UCSD-AML1 (cell line): ENCODE measurements around the gene PRKCE.
"Not testable (repeated sequence)": the region's sequence is repeated elsewhere in the genome, so short reads cannot be mapped to it uniquely, and the experiment has no call there.

Source experiments
- DNase-seq: peaks from one replicate; lab custom pipeline; 2025; ENCODE audit not compliant: unreplicated experiment; lab: John Stamatoyannopoulos, UW

The PRKCE gene

DNA sequence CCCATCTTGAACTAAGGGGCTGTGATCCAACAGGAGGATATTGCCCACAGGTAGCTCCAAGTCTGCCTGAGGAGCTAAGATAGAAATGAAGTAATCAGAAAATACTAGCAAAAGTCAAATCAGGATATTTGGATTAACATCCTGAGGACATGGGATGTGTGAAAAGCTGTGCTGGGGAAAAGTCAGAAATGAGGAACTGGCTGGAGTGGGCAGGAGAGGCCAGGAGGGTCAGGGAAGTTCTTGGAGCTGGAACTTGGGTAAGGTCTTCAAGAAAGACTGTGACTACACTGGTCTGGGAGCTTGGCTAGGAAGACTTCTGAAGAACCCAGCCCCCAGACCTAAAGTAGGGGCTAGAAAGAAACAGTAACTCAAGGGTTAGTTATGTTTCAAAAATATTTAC, 250.9 kb downstream of the PRKCE start:
- no peak for DNase-seq

- no peak for DNase-seq
These were observed 251.4 kb downstream of the PRKCE start for GRCh38 chr2:45902781-45903375.

DNA sequence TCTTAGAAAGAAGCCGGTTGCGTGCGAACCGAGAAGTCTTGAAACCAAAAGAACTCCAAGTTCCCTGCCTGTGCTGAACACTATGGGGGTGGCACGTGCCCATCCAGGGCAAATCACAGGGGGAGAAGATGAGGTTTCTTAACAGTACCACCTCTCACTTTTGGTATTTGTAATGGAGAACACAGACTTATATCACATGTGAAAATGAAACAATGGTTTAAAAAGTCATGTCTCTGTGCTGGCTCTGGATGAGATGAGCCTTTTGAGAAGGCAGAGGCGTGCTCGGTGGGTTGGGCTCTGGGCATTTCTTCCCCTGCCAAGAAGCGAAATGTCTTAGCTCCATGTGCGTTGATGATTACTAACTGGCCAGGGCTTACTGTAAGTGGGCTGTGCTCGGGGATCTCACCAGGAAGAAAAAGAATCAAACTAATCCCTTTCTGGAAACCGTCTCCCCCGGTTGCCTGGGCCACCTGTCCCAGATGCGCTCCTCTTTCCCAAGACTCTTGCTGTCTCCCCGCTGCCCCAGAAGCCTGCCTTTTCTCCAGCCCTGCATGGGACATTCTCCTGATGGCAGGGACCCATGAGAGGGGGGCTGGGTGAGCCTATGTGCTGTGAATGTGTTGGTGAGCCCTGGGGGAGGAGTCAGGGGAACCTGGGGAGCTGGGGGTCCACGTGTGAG, 252.9 kb downstream of the PRKCE start:
- DNase-seq: no peak

- DNase-seq: no peak
These were observed 253.6 kb downstream of the PRKCE start for GRCh38 chr2:45904946-45905631.

DNA sequence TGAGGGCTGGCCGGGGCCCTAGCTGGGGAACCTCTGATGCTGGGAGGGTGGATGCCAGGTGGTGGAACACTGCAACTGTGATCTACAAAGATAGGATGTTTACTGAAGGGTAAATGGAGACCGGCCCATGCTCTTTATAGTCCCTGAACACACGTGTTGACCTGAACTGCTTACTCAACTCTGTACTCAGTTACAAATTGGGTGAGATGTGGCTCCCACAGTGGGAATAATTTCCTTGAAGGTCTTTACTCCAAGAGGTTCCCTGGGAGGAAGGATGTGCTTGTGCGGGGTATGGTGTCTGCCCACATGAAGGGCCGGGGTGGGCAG, 254.1 kb downstream of the PRKCE start:
- no peak for DNase-seq

- no peak for DNase-seq
These were observed 256.1 kb downstream of the PRKCE start for GRCh38 chr2:45907592-45907991.

- no peak for DNase-seq
These were observed 257.1 kb downstream of the PRKCE start for GRCh38 chr2:45908316-45909170.

DNA sequence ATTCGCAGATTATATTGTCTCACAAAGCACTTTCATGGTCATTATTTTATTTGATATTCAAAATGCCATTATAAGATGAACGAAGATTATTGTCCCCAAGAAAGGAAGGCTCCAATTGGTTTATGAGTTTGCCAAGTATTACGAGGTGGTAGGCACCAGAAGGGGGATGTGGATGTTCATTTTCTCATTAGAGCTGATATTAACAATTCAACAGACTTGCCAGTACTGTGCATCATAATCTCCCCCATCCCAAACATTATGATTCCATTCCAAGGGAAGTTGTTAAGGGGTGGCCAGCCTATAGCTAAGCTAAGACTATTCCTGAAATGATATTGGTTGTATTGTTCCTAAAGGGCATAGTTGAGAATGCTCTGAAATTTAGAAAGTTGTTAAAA, 257.7 kb downstream of the PRKCE start:
- DNase-seq: no peak

DNA sequence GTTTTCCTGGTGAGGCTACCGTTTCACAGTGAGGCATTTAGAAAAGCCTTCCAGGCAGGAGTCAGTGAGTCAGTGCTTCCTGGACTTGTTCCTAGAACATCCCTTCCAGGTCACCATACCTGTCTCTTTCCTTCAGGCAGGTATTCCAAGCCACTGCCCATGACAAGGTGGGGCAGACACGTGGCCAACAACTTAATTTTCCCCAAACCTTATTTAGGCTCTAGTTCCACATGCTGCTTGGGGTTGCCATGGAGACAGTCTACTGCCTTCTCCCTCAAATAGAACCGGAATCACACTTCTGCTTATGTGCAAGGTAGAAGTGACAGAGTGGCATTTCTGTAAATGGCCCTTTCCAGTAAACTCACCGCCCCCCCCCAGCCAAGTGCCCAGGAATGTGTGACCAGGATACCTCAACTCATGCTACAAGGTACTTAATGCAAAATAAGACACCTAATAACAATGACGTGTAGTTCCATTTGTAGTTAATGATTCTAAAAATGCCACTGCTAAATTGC, 258.3 kb downstream of the PRKCE start:
- DNase-seq: no peak

- no peak for DNase-seq
These were observed 259.1 kb downstream of the PRKCE start for GRCh38 chr2:45910473-45911060.

GRCh38 chr2:45911538-45911937, 260.1 kb downstream of the PRKCE start:
- no peak for DNase-seq

DNA sequence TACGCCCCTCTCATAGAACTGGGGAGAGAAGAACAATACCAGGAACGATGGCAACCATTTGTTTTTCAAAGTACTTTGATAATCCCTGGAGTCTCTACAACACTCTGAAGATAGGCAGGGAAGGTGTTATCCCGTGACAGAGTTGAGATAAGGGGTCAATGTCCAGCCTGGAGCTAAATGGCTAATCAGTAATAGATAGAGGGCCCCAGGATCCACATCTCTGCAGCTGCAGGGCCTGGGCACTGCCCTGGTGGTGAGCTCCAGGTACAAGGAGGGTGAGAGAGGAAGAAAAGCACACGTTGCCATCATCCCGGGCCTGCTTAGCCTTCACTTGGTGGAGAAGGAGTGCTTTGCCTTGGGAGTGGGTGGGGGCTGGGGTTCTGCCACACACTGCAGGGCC, 260.6 kb downstream of the PRKCE start:
- no peak for DNase-seq

DNA sequence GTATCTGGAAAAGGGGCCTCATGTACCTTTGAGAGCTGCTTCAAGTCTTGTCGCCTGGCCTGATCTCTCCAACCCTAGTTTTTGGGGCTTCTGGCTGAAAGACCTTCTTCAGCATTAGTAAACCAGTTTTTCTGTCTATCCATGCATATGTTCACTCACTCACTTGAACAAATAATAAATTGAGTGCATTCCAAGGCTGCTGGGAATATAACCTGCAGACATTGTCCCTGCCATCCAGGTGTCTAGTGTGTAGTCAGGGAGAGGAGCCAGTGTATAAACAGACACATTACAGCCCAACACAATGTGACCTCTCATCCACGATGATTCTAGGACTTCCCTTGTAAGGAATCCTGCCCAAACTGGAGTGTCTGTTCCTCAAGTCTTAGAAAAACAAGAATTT, 262.1 kb downstream of the PRKCE start:
- no peak for DNase-seq

DNA sequence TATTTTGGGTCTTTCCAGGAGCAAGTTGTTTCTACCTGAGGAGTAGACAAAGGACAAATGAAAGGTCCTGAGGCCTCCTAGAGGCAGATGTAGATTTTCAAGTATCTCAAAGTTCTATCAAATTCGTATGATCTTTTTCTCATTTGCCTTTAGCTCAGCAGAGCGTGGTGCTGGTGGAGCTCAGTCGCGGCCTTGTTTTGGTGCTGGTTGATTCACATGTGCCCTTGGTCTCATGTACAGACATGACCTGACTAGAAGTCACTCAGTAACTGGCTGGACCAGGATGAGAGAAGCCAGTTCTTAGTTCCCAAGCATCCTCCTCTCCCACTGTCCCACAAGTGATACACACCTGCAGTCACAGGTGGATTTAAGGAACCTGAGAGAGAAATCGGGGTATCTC, 264.0 kb downstream of the PRKCE start:
- DNase-seq: no peak

- not testable (repeated sequence) for DNase-seq
These were observed 266.2 kb downstream of the PRKCE start for GRCh38 chr2:45917561-45918176.

DNA sequence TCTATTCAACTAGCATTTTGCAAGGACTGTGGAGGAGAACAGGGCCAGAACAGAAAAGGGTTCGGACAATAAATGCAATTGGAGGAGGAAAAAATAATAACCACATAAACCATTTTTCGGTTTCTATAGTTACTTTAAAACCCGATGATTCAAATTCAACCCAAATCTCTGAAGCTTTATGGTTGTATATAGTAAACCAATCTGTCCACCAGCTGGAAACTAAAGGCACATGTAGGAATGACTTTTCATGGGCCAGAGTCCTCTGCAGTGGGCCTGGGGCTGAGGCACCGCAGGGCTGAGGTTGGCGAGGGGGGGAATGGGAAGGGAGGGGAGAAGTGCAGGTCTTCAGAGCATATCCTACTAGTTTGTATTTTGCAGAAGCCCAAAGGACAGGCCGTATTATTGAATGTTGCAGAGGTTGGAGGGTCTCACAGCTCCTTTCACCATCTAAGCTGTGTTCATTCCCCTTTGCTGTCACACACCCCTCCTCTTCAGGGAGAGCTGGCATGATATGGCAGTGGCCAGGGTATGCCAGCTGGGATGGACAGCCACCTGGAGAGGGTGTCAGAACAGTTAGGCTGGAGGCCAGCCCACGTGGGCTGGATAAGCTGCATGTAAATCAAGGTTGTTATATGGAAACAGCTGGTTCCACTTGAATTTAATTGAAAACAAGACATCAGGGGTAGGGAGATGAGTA, 267.1 kb downstream of the PRKCE start:
- DNase-seq: no peak

GRCh38 chr2:45919160-45919650, 267.7 kb downstream of the PRKCE start:
- DNase-seq: peak; percentile 62

- peak; percentile 39 for DNase-seq
These were observed 268.2 kb downstream of the PRKCE start for GRCh38 chr2:45919711-45920111.

- no peak for DNase-seq
These were observed 270.4 kb downstream of the PRKCE start for GRCh38 chr2:45921921-45922320.

DNA sequence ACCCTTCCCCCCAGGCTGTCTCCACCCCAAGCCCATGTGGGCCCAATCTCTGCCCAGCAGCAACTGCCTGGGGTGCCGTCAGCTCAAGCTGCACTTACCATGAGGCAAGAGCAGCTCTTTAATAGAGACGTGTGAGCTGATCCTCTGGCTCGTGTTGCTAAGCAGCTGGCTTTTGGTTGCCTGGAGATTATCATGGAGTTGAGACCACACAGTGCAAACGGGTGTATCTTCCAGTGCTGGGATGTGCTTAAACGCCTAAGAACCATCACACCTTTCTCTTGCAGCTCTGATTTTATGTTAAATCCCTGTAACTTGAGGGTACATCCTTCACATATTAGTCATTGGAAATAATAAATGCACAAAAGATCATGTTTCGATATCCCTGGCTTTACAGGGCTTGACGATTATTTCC, 271.1 kb downstream of the PRKCE start:
- DNase-seq: no peak
